ENCODE measurements around the gene RRAD. TPM values are rescaled to one million over a fixed set of nuclear protein-coding genes. Genes with fewer than 3 reads are reported as not detected.
A peak's percentile ranks its signal among the peaks of the same experiment; 100 is the strongest.

Gene RRAD
- polyA plus RNA-seq, 1 donor from 2014 or later: 1.0 TPM

- Histone ChIP-seq H3K9me3 (ENCODE audit: low read length) (no peaks in the 10 kb centered on the region), H3K79me2 (replicated peaks; ENCODE audit: insufficient read depth, low read length) (no peaks in the 10 kb centered on the region), H3K4me3 (ENCODE audit: low read length) (no peak overlapping the region), H3K27me3 (ENCODE audit: insufficient read depth, low read depth, low read length) (peaks cover 36% of the 10 kb centered on the region), H2AFZ (ENCODE audit: low read depth, low read length) (no peak overlapping the region), H3K9me2 (ENCODE audit: insufficient read depth, low read length) (no peaks in the 10 kb centered on the region), H3K9ac (ENCODE audit: low read length) (no peak overlapping the region), H3K4me2 (ENCODE audit: low read length) (no peak overlapping the region), H3F3A (ENCODE audit: insufficient read depth, low read length, poor library complexity, severe bottlenecking) (no peaks in the 10 kb centered on the region), H3K27ac (ENCODE audit: low read length) (no peak overlapping the region), H3K36me3 (ENCODE audit: insufficient read depth, low read length) (no peaks in the 10 kb centered on the region), H4K20me1 (ENCODE audit: insufficient read depth) (no peaks in the 10 kb centered on the region)
- TF ChIP-seq RAD21 (conservative IDR thresholded peaks at IDR 0.05) (peak; percentile 73), CTCF (IDR thresholded peaks at IDR 0.05; ENCODE audit: poor library complexity, severe bottlenecking) (peak; percentile 90), SMC3 (conservative IDR thresholded peaks at IDR 0.05; ENCODE audit: poor library complexity) (peak; percentile 79), MXI1 (conservative IDR thresholded peaks at IDR 0.05; ENCODE audit: poor library complexity, severe bottlenecking) (no peak), TAF1 (IDR thresholded peaks at IDR 0.05; ENCODE audit: low read depth) (no peak), EP300 (conservative IDR thresholded peaks at IDR 0.05; ENCODE audit: poor library complexity, severe bottlenecking) (no peak), EZH2 (IDR thresholded peaks at IDR 0.05; ENCODE audit: borderline replicate concordance, insufficient read depth, low read length, poor library complexity, severe bottlenecking) (no peak), POLR2AphosphoS5 (IDR thresholded peaks at IDR 0.05) (no peak)
- TF ChIP-seq, protein P1, sequence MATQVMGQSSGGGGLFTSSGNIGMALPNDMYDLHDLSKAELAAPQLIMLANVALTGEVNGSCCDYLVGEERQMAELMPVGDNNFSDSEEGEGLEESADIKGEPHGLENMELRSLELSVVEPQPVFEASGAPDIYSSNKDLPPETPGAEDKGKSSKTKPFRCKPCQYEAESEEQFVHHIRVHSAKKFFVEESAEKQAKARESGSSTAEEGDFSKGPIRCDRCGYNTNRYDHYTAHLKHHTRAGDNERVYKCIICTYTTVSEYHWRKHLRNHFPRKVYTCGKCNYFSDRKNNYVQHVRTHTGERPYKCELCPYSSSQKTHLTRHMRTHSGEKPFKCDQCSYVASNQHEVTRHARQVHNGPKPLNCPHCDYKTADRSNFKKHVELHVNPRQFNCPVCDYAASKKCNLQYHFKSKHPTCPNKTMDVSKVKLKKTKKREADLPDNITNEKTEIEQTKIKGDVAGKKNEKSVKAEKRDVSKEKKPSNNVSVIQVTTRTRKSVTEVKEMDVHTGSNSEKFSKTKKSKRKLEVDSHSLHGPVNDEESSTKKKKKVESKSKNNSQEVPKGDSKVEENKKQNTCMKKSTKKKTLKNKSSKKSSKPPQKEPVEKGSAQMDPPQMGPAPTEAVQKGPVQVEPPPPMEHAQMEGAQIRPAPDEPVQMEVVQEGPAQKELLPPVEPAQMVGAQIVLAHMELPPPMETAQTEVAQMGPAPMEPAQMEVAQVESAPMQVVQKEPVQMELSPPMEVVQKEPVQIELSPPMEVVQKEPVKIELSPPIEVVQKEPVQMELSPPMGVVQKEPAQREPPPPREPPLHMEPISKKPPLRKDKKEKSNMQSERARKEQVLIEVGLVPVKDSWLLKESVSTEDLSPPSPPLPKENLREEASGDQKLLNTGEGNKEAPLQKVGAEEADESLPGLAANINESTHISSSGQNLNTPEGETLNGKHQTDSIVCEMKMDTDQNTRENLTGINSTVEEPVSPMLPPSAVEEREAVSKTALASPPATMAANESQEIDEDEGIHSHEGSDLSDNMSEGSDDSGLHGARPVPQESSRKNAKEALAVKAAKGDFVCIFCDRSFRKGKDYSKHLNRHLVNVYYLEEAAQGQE (IDR thresholded peaks at IDR 0.05; ENCODE audit: borderline replicate concordance): no peak
Observed at GRCh38 chr16:66947302-66948065, 22.1 kb upstream of the RRAD start.

DNA sequence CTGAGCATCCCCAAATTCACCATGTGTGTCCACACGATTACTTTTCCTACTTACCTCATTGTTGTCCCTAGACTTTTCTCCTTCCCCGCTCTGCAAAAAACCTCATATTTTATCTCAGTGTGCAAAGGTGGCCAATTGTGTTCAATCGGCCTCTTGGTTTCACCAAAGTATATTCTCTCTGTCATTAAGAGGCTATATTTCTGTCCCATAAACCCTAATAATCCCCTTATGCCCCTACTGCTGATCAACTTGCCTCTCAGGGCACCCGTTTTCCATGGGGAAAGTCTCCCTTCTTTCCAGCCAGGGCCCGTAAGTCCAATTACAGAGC lies 21.6 kb upstream of the RRAD start:
- H3K4me3 ChIP-seq (ENCODE audit: low read length): no peak overlapping the region

More for the DNA sequence above, 21.6 kb upstream of the RRAD start:
- H3K9me2 ChIP-seq (ENCODE audit: insufficient read depth, low read length): no peaks in the 10 kb centered on the region
- H3K4me2 ChIP-seq (ENCODE audit: low read length): no peak overlapping the region
- no peaks in the 10 kb centered on the region for H3K9me3 ChIP-seq (ENCODE audit: low read length)
- no peak overlapping the region for H3K9ac ChIP-seq (ENCODE audit: low read length)
- H3K27me3 ChIP-seq (ENCODE audit: insufficient read depth, low read depth, low read length): peaks cover 36% of the 10 kb centered on the region
- TF ChIP-seq EP300 (conservative IDR thresholded peaks at IDR 0.05; ENCODE audit: poor library complexity, severe bottlenecking) (no peak), MXI1 (conservative IDR thresholded peaks at IDR 0.05; ENCODE audit: poor library complexity, severe bottlenecking) (no peak), CTCF (IDR thresholded peaks at IDR 0.05; ENCODE audit: poor library complexity, severe bottlenecking) (no peak), TAF1 (IDR thresholded peaks at IDR 0.05; ENCODE audit: low read depth) (no peak), POLR2AphosphoS5 (IDR thresholded peaks at IDR 0.05) (no peak), RAD21 (conservative IDR thresholded peaks at IDR 0.05) (no peak)
- TF ChIP-seq, protein P1 (IDR thresholded peaks at IDR 0.05; ENCODE audit: borderline replicate concordance): no peak
- H3K79me2 ChIP-seq (replicated peaks; ENCODE audit: insufficient read depth, low read length): no peaks in the 10 kb centered on the region
- H2AFZ ChIP-seq (ENCODE audit: low read depth, low read length): no peak overlapping the region
- H4K20me1 ChIP-seq (ENCODE audit: insufficient read depth): no peaks in the 10 kb centered on the region
- no peaks in the 10 kb centered on the region for H3K36me3 ChIP-seq (ENCODE audit: insufficient read depth, low read length)
- no peak overlapping the region for H3K27ac ChIP-seq (ENCODE audit: low read length)
- H3F3A ChIP-seq (ENCODE audit: insufficient read depth, low read length, poor library complexity, severe bottlenecking): no peaks in the 10 kb centered on the region
